Mesendoderm (in vitro differentiated cells): ENCODE results near the gene HSD3B2.

Experiments used
- DNase-seq: peaks from one replicate; pipeline ENCODE4 v3.0.0; 2013
- H2AK5ac ChIP-seq: 2 replicates; pipeline ENCODE4 v1.6.1; 2013; ENCODE audit warnings: low read length, inconsistent platforms
- H2BK120ac ChIP-seq: 2 replicates; pipeline ENCODE4 v1.6.1; 2013; ENCODE audit warnings: low read depth, mild to moderate bottlenecking, low read length, moderate library complexity, mixed read lengths
- H2BK15ac ChIP-seq: replicated peaks from 2 replicates; pipeline ENCODE4 v1.6.1; 2013; ENCODE audit warnings: low read depth, mild to moderate bottlenecking, moderate library complexity
- H2BK5ac ChIP-seq: 2 replicates; pipeline ENCODE4 v1.6.1; 2013; ENCODE audit warnings: low read length, inconsistent platforms
- H3K18ac ChIP-seq: 2 replicates; pipeline ENCODE4 v1.6.1; 2013; ENCODE audit warnings: mild to moderate bottlenecking, low read length, mixed read lengths
- H3K23ac ChIP-seq: one replicate; pipeline ENCODE4 v1.6.1; 2013; ENCODE audit warnings: low read length
- H3K27ac ChIP-seq: 2 replicates; pipeline ENCODE4 v1.5.1; 2013; ENCODE audit warnings: low read depth, mild to moderate bottlenecking, inconsistent platforms, low read length, moderate library complexity
- H3K27me3 ChIP-seq: 2 replicates; pipeline ENCODE4 v1.6.1; 2013; ENCODE audit warnings: low read length, control low read depth, mild to moderate bottlenecking, inconsistent platforms; ENCODE audit not compliant: insufficient read depth, poor library complexity
- H3K36me3 ChIP-seq: 2 replicates; pipeline ENCODE4 v1.6.1; 2013; ENCODE audit warnings: low read length, inconsistent platforms; ENCODE audit not compliant: control insufficient read depth, insufficient read depth
- H3K4ac ChIP-seq: one replicate; pipeline ENCODE4 v1.6.1; 2013; ENCODE audit warnings: low read depth, mild to moderate bottlenecking, low read length, moderate library complexity
- H3K4me1 ChIP-seq: 2 replicates; pipeline ENCODE4 v1.6.1; 2013; ENCODE audit warnings: low read depth, low read length, inconsistent platforms; ENCODE audit not compliant: control insufficient read depth
- H3K4me2 ChIP-seq: 2 replicates; pipeline ENCODE4 v1.6.1; 2013; ENCODE audit warnings: low read length
- H3K4me3 ChIP-seq: 2 replicates; pipeline ENCODE4 v1.5.1; 2013; ENCODE audit warnings: mild to moderate bottlenecking, low read length
- H3K56ac ChIP-seq: one replicate; pipeline ENCODE4 v1.6.1; 2013; ENCODE audit warnings: low read length
- H3K79me1 ChIP-seq: 2 replicates; pipeline ENCODE4 v1.6.1; 2013; ENCODE audit warnings: low read length, inconsistent platforms
- H3K79me2 ChIP-seq: 2 replicates; pipeline ENCODE4 v1.6.1; 2013; ENCODE audit warnings: mild to moderate bottlenecking, low read length; ENCODE audit not compliant: control insufficient read depth, insufficient read depth
- H3K9ac ChIP-seq: 2 replicates; pipeline ENCODE4 v1.6.1; 2013; ENCODE audit warnings: low read length, inconsistent platforms
- H4K5ac ChIP-seq: one replicate; pipeline ENCODE4 v1.6.1; 2013; ENCODE audit warnings: low read length
- H4K8ac ChIP-seq: one replicate; pipeline ENCODE4 v1.6.1; 2013; ENCODE audit warnings: low read depth, mild to moderate bottlenecking, control low read depth, low read length, moderate library complexity
- WGBS: extraction: QIAGEN DNeasy Blood & Tissue Kit; methylation state at CpG from one replicate; pipeline ENCODE4 v1.1.7; 2013; ENCODE audit warnings: low lambda C conversion rate, missing lambda C conversion rate; ENCODE audit not compliant: insufficient coverage; ENCODE audit errors: extremely low coverage; 5-methylcytosine and 5-hydroxymethylcytosine counted together

The HSD3B2 gene

GRCh38 chr1:119404736-119405135, 10.2 kb upstream of the HSD3B2 start:
- Histone ChIP-seq H2BK5ac (no peak overlapping the region), H3K27me3 (no peaks in the 10 kb centered on the region), H3K4ac (no peak overlapping the region), H3K27ac (no peak overlapping the region), H3K4me3 (no peak overlapping the region), H3K18ac (no peak overlapping the region), H2BK120ac (no peak overlapping the region), H3K79me2 (no peaks in the 10 kb centered on the region), H4K5ac (no peak overlapping the region), H3K23ac (no peak overlapping the region), H3K36me3 (no peaks in the 10 kb centered on the region), H3K9ac (no peak overlapping the region), H2BK15ac (no peak overlapping the region), H3K4me2 (no peak overlapping the region), H4K8ac (no peak overlapping the region), H3K4me1 (no peaks in the 10 kb centered on the region), H3K79me1 (no peaks in the 10 kb centered on the region), H2AK5ac (no peak overlapping the region), H3K56ac (peak overlapping the region; percentile 0)
- no CpG with 5 or more reads among the region's 2 CpGs for WGBS
- peak; percentile 71 for DNase-seq

- H4K8ac ChIP-seq: no peak overlapping the region
- H3K9ac ChIP-seq: no peak overlapping the region
- no peaks in the 10 kb centered on the region for H3K27me3 ChIP-seq
- no peak overlapping the region for H2BK15ac ChIP-seq
- no peak overlapping the region for H3K4me3 ChIP-seq
- H3K27ac ChIP-seq: no peak overlapping the region
- H3K4me1 ChIP-seq: no peaks in the 10 kb centered on the region
- no peak overlapping the region for H3K18ac ChIP-seq
- H4K5ac ChIP-seq: no peak overlapping the region
- no peaks in the 10 kb centered on the region for H3K79me2 ChIP-seq
- H3K23ac ChIP-seq: no peak overlapping the region
- no peak for DNase-seq
- H2BK120ac ChIP-seq: no peak overlapping the region
- no peaks in the 10 kb centered on the region for H3K36me3 ChIP-seq
- H2BK5ac ChIP-seq: no peak overlapping the region
- no peak overlapping the region for H2AK5ac ChIP-seq
- H3K4me2 ChIP-seq: no peak overlapping the region
- H3K56ac ChIP-seq: no peak overlapping the region
- H3K4ac ChIP-seq: no peak overlapping the region
- H3K79me1 ChIP-seq: no peaks in the 10 kb centered on the region
Observed at GRCh38 chr1:119409731-119410130, 5.2 kb upstream of the HSD3B2 start.

- H3K27ac ChIP-seq: no peak overlapping the region
- no peaks in the 10 kb centered on the region for H3K36me3 ChIP-seq
- H3K79me2 ChIP-seq: no peaks in the 10 kb centered on the region
- H3K18ac ChIP-seq: no peak overlapping the region
- H2BK120ac ChIP-seq: no peak overlapping the region
- no peak overlapping the region for H2AK5ac ChIP-seq
- H3K56ac ChIP-seq: no peak overlapping the region
- DNase-seq: no peak
- H3K4me2 ChIP-seq: no peak overlapping the region
- H4K8ac ChIP-seq: no peak overlapping the region
- H3K79me1 ChIP-seq: no peaks in the 10 kb centered on the region
- no peak overlapping the region for H2BK15ac ChIP-seq
- H2BK5ac ChIP-seq: no peak overlapping the region
- H3K27me3 ChIP-seq: no peaks in the 10 kb centered on the region
- no CpG with 5 or more reads among the region's 3 CpGs for WGBS
- no peak overlapping the region for H3K23ac ChIP-seq
- H3K4me1 ChIP-seq: no peaks in the 10 kb centered on the region
- no peak overlapping the region for H3K4ac ChIP-seq
- no peak overlapping the region for H3K9ac ChIP-seq
- H4K5ac ChIP-seq: no peak overlapping the region
- no peak overlapping the region for H3K4me3 ChIP-seq
Observed at GRCh38 chr1:119410961-119411360, 4.0 kb upstream of the HSD3B2 start.

GRCh38 chr1:119416006-119416640, 1.2 kb downstream of the HSD3B2 start:
- WGBS: 100% methylated on average over 1 of the region's 3 CpGs
- no peak overlapping the region for H3K9ac ChIP-seq
- H3K18ac ChIP-seq: no peak overlapping the region
- H2AK5ac ChIP-seq: no peak overlapping the region
- no peak overlapping the region for H2BK120ac ChIP-seq
- no peak overlapping the region for H2BK15ac ChIP-seq
- H3K79me1 ChIP-seq: no peaks in the 10 kb centered on the region
- no peak overlapping the region for H3K56ac ChIP-seq
- H3K4me3 ChIP-seq: no peak overlapping the region
- H3K4me2 ChIP-seq: no peak overlapping the region
- H3K79me2 ChIP-seq: no peaks in the 10 kb centered on the region
- H3K4me1 ChIP-seq: no peaks in the 10 kb centered on the region
- DNase-seq: no peak
- H3K27me3 ChIP-seq: no peaks in the 10 kb centered on the region
- H4K8ac ChIP-seq: no peak overlapping the region
- H2BK5ac ChIP-seq: no peak overlapping the region
- H3K27ac ChIP-seq: no peak overlapping the region
- H4K5ac ChIP-seq: no peak overlapping the region
- H3K23ac ChIP-seq: no peak overlapping the region
- no peak overlapping the region for H3K4ac ChIP-seq
- no peaks in the 10 kb centered on the region for H3K36me3 ChIP-seq

DNA sequence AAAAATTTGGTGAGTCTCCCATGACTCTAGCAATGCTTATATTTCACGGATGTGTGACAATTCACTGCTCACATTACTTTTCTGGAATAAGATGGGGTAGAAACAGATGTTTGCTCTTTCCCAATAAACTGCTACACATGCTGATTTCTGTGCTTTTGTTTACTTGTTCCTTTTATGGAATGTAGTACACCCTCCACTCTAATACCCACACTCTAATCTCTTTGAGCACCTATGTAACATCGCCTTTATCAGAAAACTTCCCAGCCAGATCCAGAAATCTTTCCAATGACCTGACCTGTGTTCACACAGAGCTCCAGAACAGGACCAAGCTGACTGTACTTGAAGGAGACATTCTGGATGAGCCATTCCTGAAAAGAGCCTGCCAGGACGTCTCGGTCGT, 4.2 kb downstream of the HSD3B2 start:
- no CpG with 5 or more reads among the region's 5 CpGs for WGBS
- Histone ChIP-seq H3K79me2 (no peaks in the 10 kb centered on the region), H3K27me3 (no peaks in the 10 kb centered on the region), H3K18ac (no peak overlapping the region), H3K9ac (no peak overlapping the region), H2BK15ac (no peak overlapping the region), H3K36me3 (no peaks in the 10 kb centered on the region), H3K79me1 (no peaks in the 10 kb centered on the region), H4K8ac (no peak overlapping the region), H2BK5ac (no peak overlapping the region), H3K27ac (no peak overlapping the region), H4K5ac (no peak overlapping the region), H3K4me2 (no peak overlapping the region), H2AK5ac (no peak overlapping the region), H3K23ac (no peak overlapping the region), H3K4ac (no peak overlapping the region), H2BK120ac (no peak overlapping the region), H3K4me3 (no peak overlapping the region), H3K56ac (no peak overlapping the region), H3K4me1 (peaks cover 2% of the 10 kb centered on the region)
- DNase-seq: no peak

- H2BK5ac ChIP-seq: no peak overlapping the region
- no peak overlapping the region for H2AK5ac ChIP-seq
- H3K4me1 ChIP-seq: peaks cover 2% of the 10 kb centered on the region
- no peak overlapping the region for H2BK15ac ChIP-seq
- H3K9ac ChIP-seq: no peak overlapping the region
- no peaks in the 10 kb centered on the region for H3K36me3 ChIP-seq
- no peak overlapping the region for H3K27ac ChIP-seq
- H3K18ac ChIP-seq: no peak overlapping the region
- H3K4ac ChIP-seq: no peak overlapping the region
- no peak overlapping the region for H3K4me2 ChIP-seq
- H2BK120ac ChIP-seq: no peak overlapping the region
- no peak for DNase-seq
- H4K8ac ChIP-seq: no peak overlapping the region
- no peak overlapping the region for H3K4me3 ChIP-seq
- no peaks in the 10 kb centered on the region for H3K79me2 ChIP-seq
- H3K79me1 ChIP-seq: no peaks in the 10 kb centered on the region
- no peak overlapping the region for H3K23ac ChIP-seq
- H3K56ac ChIP-seq: no peak overlapping the region
- no peak overlapping the region for H4K5ac ChIP-seq
- no peaks in the 10 kb centered on the region for H3K27me3 ChIP-seq
Observed at GRCh38 chr1:119420638-119421037, 5.7 kb downstream of the HSD3B2 start.
